GM21717 (cell line): ENCODE data around the gene CLDN1.

Experiments
- ATAC-seq: cut with Tn5 transposase; IDR thresholded peaks from one replicate; pipeline ENCODE4 v1.9.1; 2021; ENCODE audit warnings: mild to moderate bottlenecking, moderate library complexity; ENCODE audit not compliant: unreplicated experiment

Gene CLDN1

GRCh38 chr3:190333961-190334360, 11.7 kb upstream of the CLDN1 start:
- ATAC-seq = no peak

- ATAC-seq = no peak
These were observed 8.9 kb upstream of the CLDN1 start for GRCh38 chr3:190330936-190331734.

- ATAC-seq = no peak
These were observed 4.7 kb upstream of the CLDN1 start for GRCh38 chr3:190326930-190327329.

GRCh38 chr3:190326361-190326760, 4.1 kb upstream of the CLDN1 start:
- no peak for ATAC-seq

- no peak for ATAC-seq
These were observed 3.7 kb upstream of the CLDN1 start for GRCh38 chr3:190325923-190326322.

GRCh38 chr3:190323246-190323626, 990 bp upstream of the CLDN1 start:
- ATAC-seq = no peak

GRCh38 chr3:190322604-190323245, 479 bp upstream of the CLDN1 start:
- no peak for ATAC-seq

- ATAC-seq = no peak
These were observed 1.5 kb downstream of the CLDN1 start for GRCh38 chr3:190320594-190321362.

- ATAC-seq = no peak
These were observed 2.6 kb downstream of the CLDN1 start for GRCh38 chr3:190319660-190320059.

- no peak for ATAC-seq
These were observed 3.6 kb downstream of the CLDN1 start for GRCh38 chr3:190318666-190319065.

GRCh38 chr3:190314741-190315140, 7.5 kb downstream of the CLDN1 start:
- ATAC-seq = no peak

GRCh38 chr3:190309414-190309813, 12.8 kb downstream of the CLDN1 start:
- ATAC-seq = no peak

GRCh38 chr3:190308154-190308553, 14.1 kb downstream of the CLDN1 start:
- ATAC-seq = no peak

- ATAC-seq = no peak
These were observed 15.1 kb downstream of the CLDN1 start for GRCh38 chr3:190307164-190307545.

GRCh38 chr3:190306513-190307163, 15.6 kb downstream of the CLDN1 start:
- ATAC-seq = no peak

- ATAC-seq = no peak
These were observed 16.2 kb downstream of the CLDN1 start for GRCh38 chr3:190306026-190306425.

- no peak for ATAC-seq
These were observed 16.8 kb downstream of the CLDN1 start for GRCh38 chr3:190305406-190305805.

- ATAC-seq = no peak
These were observed 18.4 kb downstream of the CLDN1 start for GRCh38 chr3:190303884-190304283.

- no peak for ATAC-seq
These were observed 19.9 kb downstream of the CLDN1 start for GRCh38 chr3:190302212-190302867.

- no peak for ATAC-seq
These were observed 20.7 kb downstream of the CLDN1 start for GRCh38 chr3:190301591-190301990.

GRCh38 chr3:190299969-190300368, 22.3 kb downstream of the CLDN1 start:
- ATAC-seq = no peak
